Stimulated activated CD4-positive, alpha-beta T cell treated with anti-CD3 and anti-CD28 coated beads, Interleukin-12 subunit alpha, Interleukin-12 subunit beta, amount 100 ng/mL, for 48 hours (primary cell): ENCODE data around the gene NCAM1.

Experiments
- DNase-seq, 3 donors: peaks; one replicate each; pipeline ENCODE4 v3.0.0-alpha.2; 2020; ENCODE audit warnings: low read depth in 2 of 3, low spot score in 1 of 3

Gene NCAM1

DNA sequence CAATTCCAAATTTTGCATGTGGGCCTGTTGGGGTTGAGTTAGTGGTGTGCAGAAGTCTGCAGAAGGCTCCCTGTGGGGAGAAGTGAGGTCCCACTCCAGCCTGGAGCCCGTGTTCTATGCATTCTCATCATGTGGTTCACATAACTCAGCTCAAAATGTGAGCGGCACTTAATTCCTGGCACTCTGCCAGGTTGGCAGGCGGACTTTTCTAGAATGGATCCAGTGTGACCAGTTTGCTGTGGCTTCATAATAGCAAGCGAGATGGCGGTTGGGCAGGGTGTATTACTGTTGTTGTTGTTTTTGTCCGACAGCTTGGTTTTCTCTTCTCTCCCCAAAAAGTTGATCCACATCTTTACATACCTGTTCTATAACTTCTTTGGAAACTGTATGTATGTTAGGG is 206.4 kb downstream of the NCAM1 start:
- no peak for DNase-seq

DNA sequence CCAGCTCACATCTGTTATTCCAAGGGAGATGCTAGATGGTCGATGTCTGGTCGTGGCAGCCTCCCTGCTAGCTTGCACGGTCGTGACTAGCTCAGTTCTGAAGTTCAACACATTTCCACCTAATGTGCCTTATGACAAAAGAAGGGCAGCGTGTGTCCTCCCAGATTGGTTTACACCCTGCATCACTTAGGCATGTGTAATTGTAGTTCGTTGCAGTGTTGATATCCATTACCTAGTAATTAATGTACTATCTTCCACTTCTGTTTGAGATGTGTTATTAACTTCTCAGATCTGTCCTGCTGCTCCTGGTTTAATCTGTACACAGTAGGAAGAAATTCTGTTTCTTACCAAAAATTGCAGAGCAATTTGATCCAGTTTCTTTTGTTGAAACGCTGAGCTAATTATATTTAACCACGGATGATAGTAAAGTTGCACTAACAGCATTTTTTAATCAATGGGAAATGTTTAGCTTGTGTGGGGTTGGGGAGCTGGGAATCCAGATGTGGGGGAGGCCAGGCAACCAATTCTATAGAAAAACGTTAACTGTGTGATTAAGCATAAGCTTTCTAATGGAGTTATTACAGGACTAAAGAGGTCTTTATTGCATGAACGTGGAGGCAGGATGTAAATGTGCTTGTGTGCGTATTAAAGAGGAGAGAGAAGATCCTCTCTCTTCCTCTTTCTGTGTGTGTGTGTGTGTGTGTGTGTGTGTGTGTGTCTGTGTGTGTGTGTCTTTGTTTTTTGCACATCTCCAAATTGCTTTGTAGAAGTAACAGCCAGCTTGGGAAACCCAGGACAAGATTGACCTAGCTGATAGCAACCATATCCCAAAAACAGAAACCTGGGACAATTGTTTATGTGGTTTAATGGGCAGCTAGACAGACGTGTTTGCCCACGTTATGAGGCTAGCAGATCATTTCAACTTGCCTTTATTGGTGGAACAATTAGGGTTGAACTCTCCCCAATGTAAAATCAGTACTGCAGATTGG is 207.4 kb downstream of the NCAM1 start:
- no peak for DNase-seq

DNA sequence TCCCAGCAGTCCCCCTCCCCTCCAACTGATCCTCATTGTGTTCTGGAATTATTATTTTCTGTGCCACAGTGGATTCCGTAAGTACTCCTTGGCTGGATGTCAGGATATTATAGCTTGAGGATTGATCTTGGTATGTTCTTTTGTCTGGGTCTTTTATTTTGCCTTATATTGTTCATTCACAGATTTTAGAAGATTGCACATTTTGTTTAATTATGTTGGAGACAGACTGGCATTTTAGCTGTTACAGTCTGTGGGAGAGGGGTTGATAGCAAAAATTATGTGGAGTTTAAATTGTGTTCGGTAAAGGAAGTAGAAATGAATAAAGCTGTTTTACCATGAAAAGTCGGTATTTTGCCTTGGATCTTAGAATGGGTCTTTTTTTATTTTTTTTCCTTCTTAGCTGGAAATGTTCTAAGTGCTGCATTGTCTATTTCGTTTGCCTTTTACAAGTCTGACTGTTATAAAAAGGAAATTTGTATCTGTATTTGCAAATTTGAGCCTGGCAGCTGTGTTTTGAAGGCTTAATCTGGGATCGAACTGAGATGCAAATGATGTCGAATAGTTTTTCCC is 211.2 kb downstream of the NCAM1 start:
- no peak for DNase-seq

DNA sequence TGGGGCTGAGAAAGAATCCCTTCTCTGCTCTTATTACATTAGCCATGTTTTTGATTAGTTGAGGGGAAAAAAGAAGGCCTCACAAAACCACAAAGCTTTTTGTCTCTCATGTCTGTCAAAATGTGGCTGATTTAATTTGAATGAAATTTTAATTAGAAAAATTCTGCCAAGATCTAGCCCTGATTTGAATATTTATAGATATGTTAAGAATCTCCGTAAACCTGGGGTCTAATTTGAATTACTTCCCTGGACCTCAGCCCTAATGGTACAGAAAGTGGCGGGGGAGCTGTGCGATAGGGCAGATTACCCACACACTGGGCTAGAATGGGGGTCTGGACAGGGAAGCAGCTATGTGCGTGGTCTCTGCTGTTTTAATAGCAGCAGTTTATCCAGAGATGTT is 211.9 kb downstream of the NCAM1 start:
- DNase-seq: no peak

DNA sequence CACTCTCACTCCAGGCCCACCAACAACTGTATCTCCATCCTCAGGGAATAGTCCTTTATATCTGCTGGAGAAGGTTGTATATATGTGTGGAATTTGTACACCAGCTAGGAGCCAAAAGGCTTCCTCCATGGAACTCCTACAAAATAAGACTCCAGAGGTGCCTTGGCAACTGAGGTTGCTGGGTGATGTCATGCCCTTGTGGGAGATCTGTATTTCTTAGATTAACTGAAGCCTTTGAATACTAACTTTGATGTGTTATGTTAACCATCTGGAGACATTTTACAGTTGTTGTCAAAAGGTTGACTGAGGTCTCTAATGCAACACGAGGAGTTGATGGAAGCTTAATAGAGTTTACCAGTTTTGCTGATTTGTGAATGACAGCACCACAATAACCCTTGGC is 213.7 kb downstream of the NCAM1 start:
- no peak for DNase-seq

DNA sequence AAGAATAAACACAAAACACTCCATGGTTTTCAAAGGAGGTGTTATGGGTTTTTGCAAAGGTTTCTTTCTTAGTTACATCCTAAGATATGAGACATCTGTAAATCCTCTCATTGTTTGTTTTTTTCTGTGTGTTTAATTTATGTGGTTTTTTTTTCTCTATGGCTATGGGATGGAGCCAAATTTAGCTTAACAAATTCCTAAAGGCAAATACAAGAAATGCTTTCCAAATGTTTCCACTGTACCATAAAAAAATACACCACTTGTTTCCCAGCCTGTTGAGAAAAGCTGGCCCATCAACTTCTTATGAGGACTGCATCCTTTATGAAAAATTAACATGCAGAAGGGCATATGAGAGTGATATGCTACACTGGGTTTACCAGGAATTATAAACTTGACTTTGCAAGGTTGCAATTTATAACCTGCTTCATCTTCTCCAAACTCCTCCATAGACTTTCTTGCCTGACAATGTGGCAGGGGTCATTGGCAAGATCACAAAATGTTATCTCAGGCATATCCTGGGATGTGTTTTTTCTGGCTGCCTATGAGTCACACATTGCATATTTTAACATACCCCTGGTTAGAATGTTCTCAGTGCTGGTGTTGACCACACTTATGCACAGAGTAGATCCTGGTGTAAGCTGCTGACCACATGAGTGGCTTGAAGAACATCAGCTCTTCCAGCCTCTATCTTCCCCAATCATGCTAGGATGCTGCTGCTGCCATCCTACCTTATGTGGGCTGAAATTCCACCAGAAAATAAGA is 215.6 kb downstream of the NCAM1 start:
- no peak for DNase-seq

DNA sequence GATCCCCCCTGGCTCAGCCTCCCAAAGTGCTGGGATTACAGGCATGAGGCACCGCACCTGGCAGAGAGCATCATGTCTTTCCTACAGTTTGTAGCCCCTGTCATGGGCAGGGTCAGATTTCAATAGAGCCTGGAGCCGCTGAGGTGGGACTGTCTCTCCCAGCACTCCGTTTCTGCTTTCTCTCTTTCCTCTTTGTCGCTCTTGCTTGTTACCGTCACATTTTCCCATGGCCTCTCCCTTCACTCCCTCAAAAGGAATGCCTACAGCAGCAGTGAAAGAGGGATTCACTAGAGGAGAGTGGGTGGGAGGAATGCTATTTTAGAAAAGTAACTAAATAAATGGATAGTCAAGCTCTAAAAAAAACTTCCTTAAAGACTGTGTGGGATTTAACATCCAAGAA is 216.5 kb downstream of the NCAM1 start:
- no peak for DNase-seq

DNA sequence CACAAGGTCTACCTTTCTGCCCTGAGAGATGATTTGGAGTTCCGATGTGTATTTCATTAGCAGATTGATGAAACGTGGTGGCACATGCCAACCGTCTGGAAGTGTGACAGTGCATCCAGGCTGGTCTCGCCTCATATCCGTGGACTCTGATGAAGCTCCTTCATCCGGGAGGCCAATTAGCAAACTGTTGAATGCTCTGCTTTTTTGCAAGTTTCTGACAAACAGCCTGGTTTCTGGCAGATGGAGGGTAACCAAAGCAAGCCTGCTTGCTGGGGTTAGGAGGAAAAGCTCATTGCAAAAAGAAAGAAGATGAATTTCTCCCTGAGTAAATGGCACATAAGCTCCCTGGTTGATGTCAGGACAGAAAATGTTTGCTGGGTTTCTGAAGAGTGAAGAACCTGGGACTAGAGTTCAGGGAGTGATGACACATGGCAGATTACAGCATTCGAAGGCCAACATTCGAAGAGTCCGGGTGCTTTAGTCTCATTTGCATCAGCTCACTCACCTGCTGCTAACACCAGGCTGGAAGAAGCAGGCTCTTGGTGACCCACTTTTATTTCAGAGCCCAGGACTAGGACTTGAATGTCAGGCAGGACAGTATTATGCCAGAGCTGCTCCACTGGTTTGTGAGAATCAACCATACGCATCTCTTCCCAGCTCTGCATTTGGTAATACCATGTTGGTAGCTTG is 217.3 kb downstream of the NCAM1 start:
- DNase-seq: no peak

DNA sequence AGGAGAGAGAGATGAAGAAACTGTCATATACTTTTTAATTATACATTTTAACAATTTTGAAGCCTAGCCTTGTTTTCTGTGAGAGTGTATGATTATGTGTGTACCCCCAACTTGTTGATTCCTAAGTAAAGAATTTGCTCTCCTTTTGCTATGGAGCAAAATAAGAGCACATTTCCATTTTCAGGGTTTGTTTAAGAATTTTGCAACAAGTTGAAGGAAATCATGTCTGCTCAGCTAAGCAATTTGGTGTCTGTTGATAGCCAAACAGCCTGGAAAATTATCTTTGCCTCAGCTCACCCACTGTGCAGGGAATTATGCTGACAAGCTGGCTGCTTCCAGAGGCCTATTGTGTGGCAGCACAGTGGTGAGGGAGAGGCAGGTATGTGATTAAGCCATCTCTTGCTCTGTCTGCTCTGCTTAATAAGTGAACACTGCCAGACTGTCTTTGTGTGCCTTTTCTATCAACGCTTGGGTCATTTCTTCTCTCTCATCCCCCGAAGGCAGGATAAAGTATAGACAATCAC is 218.0 kb downstream of the NCAM1 start:
- no peak for DNase-seq

DNA sequence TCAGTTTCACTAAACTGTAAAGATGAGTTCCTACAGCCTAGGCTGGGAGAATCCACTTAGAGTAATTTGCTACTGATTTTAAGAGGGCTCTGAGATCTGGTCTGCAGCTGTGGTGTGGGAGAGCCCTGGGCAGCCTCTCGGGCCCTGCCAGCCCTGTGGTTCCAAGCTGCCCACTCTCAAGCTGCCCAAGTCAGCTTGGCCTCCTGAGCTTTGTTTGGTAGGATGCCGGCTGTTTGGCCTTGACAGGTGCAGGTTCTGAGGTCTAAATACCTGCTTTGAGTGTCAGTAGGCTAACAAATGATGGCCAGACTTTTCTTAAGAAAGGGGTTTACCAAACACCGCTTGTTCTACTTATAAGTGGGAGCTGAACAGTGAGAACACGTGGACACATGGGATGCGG is 219.9 kb downstream of the NCAM1 start:
- DNase-seq: no peak

DNA sequence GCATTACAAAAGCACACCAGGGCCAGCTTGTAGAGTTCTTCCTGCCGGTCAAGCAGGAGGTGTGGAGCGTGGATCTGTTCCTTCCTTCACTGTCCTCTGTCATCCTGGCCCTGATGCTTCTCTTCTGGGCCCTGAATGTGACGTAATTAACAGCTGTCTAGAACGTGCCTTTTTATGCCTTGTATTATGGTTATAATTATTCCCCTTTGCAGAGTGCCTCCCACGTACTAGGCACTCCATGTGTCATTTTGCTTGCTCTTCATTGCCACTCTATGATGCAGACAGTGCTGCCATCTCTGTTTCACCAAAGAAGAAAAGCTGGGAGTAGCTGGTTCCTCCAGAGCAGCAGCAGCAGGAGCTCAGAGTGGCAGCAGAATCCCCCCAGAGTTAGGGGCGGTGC is 221.1 kb downstream of the NCAM1 start:
- DNase-seq: no peak

DNA sequence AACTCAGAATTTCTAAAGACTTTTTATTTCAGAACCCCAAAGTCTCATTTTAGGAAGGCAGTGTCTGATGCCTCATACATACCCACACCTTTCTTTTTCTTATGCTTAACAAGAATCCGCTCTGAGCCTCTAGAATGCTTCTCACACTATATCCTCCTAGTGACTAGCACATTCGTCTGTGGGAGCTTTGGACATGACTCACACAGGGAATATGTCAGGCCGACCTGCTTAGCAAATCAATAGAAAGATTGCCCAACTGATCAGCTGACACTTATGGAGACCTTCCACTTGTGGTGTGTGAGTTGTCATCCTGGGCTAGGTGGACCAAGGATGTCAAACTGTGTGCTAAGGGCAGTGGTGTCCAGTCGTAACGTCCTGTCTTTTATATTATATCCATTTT is 223.3 kb downstream of the NCAM1 start:
- no peak for DNase-seq

DNA sequence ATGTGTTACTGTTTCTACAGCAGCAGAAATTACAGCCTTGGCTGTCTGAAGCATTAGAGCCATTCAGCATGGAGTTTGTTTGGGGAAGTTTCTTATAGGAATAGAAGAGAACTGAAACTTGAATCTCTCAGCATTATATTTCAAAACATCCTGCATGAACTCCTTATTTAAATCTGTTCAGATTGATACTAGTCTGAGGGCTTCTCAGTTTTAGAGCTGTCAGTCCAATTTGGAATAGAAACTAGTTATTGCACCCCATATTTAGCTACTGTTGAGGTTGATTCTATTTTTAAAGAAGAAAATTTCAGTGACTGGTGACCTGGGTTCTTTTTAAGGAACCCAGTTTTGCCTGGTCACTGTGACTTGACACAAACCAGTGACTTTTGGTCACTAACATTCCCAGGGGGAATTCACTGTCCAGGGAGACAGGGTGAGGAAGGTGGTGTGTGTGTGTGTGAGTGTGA is 227.2 kb downstream of the NCAM1 start:
- no peak for DNase-seq

DNA sequence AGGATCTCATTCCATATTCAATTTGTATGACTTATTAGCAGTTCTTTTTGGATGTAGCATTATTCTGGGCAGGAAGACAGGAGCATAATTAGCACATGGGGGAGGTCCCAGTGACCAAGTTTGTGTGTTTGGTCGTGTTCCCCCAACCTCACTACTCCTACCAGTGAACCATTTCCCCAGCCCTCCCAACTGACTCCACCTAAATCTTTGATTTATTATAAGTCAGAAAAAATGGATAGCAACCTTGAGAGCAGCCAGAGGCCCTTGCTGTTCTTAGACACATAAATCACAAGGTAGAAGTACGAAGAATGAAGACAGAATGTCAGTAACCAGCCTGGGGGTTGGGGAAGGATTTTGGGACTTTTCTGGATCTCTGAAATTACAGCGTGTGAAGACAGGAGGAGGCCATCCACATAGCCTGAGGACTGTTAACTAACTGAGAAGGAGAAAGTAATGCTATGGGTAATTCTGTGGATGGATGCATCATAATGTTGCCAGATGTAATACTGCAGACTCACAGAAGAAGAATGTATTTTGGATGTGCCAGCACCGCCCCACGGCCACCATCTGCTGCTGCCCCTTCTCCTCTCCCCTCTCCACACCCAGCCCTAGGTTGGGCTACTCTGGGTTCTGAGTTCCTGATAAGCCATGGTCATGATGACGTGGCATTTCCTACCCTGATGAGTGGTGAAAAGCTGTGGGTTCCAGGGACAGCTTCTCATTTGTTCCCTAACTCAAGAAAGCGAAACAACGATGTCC is 228.9 kb downstream of the NCAM1 start:
- DNase-seq: no peak

DNA sequence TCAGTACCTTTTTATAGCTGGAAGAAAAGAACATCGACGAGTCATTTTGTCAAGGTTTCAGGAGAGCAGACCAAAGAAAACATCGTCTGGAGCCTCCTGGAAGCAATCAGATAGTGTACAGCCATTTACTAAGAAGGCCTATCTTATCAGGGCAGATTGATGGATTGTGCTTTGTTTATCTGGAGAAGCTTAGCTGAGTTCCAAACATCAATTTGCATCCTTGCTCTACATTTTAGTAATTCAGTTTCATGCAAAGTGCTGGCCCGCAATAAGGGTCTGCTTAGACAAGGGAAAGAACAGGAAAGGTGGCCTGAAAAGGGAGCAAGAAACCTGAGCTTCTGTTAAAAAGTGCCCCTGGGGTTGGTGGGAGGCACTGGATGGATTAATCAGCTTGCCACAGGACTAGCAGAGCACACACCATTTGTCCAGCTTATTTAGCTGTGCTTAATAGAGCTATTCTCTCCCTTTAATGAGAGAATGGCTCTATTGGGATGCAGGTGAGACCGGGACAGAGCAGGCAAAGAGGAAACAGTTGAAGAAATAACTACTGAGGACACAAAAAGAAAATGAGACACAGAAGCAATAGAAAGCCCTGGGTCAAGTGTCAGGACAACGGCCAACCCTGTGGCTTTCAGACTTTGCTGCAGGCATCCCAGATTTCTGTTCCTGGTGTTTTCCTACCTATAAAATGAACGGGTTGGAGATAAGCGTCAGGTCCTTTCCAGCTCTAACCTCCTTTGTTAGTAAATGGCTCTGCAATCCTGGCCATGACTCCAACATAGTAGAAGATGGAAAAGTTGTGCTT is 231.1 kb downstream of the NCAM1 start:
- no peak for DNase-seq

DNA sequence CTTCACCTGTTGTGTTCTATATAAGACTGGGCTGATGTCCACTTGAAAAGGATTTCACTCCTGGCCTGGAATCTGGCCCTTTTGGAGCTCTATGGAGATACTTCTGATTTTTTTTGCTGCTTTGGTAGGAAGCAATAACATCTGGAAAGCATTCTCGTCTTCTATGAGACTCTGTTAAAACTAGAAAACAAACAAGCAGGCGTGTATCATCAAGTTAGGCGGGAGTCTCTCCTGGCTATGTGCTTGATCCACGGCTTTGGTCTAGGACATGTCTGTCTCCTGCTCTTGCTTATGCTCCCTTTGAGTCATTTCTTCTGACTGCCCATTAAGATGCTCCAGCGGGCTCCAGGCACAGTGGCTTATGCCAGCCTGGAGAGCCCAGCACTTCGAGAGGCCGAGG is 231.8 kb downstream of the NCAM1 start:
- DNase-seq: no peak

DNA sequence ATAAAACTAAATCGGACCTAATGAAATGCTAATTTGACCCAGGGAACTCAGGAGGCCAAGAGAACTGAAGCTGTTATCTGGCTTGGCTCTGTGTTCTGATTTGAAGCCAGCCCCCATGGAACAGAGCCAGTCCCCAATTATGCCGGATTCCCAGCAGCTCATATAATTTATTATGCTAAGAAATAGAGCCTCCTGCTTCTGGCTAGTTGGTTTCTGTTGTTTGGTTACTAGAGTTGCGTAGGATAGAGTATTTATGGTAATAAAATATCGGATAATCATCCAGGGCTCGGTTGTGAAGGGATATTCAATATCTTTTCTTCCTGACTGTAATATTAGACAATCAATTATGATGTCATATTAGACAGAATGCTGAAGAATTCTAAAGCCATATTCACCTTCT is 232.7 kb downstream of the NCAM1 start:
- no peak for DNase-seq

DNA sequence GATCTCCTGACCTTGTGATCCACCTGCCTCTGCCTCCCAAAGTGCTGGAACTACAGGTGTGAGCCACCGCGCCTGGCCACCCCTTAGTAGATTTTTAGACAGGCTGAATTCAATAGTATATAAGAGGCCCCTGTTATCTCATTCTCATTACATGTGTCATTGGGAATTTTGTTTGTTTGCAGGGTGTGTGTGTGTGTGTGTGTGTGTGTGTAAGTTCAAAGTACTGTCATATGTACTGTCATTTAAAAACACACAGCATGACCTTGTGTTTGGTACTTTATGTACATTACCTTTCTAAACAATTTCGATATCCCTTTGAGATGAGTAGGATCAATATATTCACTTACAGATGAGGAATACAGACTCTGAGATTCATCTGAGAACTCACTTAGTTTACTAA is 234.5 kb downstream of the NCAM1 start:
- no peak for DNase-seq

DNA sequence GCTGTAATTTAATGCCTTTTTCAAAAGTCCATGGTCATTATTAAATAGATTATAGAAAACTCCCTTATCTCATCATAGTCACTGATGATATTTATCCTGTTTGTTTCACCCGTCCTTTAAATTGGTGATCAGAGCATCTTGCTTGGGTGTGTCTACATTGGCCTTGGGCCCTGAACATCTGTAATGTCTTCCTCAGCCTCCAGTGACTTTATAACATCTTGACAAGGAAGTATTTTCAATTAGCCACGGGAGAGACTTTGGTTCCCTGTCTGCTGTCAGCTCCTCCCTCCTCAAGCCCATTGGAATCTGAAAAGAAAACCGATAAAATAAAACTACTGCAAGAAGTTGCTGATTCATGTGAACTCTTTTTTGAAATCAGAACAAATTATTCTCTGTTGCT is 236.2 kb downstream of the NCAM1 start:
- DNase-seq: no peak
